TTC549 (cell line): ENCODE measurements around the gene ALCAM.

Experiments used
- FAIRE-seq: peaks from 2 replicates; lab custom pipeline; 2012; peaks lifted over from hg19 to GRCh38; lab: Jason Lieb, UNC

The ALCAM gene

GRCh38 chr3:105429034-105429762 is 62.5 kb downstream of the ALCAM start:
- no peak for FAIRE-seq

GRCh38 chr3:105430455-105430854 is 63.7 kb downstream of the ALCAM start:
- FAIRE-seq = no peak

- FAIRE-seq = no peak
Observed at GRCh38 chr3:105431200-105431599, 64.5 kb downstream of the ALCAM start.

- FAIRE-seq = no peak
Observed at GRCh38 chr3:105435277-105435676, 68.6 kb downstream of the ALCAM start.

- no peak for FAIRE-seq
Observed at GRCh38 chr3:105436687-105437086, 70.0 kb downstream of the ALCAM start.

GRCh38 chr3:105440113-105440512 is 73.4 kb downstream of the ALCAM start:
- no peak for FAIRE-seq

GRCh38 chr3:105444725-105445124 is 78.0 kb downstream of the ALCAM start:
- FAIRE-seq = no peak

GRCh38 chr3:105448338-105448982 is 81.8 kb downstream of the ALCAM start:
- FAIRE-seq = no peak

- FAIRE-seq = no peak
Observed at GRCh38 chr3:105449414-105449813, 82.7 kb downstream of the ALCAM start.

- FAIRE-seq = no peak
Observed at GRCh38 chr3:105456017-105456416, 89.3 kb downstream of the ALCAM start.

GRCh38 chr3:105458518-105459215 is 92.0 kb downstream of the ALCAM start:
- FAIRE-seq = no peak

GRCh38 chr3:105459566-105460290 is 93.0 kb downstream of the ALCAM start:
- no peak for FAIRE-seq

GRCh38 chr3:105463620-105464019 is 96.9 kb downstream of the ALCAM start:
- FAIRE-seq = no peak

GRCh38 chr3:105465251-105465853 is 98.6 kb downstream of the ALCAM start:
- no peak for FAIRE-seq

- FAIRE-seq = no peak
Observed at GRCh38 chr3:105466072-105466471, 99.4 kb downstream of the ALCAM start.

- no peak for FAIRE-seq
Observed at GRCh38 chr3:105466495-105467404, 100.0 kb downstream of the ALCAM start.

GRCh38 chr3:105470851-105471250 is 104.1 kb downstream of the ALCAM start:
- no peak for FAIRE-seq

- no peak for FAIRE-seq
Observed at GRCh38 chr3:105473521-105474223, 107.0 kb downstream of the ALCAM start.

- no peak for FAIRE-seq
Observed at GRCh38 chr3:105480768-105481167, 114.1 kb downstream of the ALCAM start.

GRCh38 chr3:105483476-105483875 is 116.8 kb downstream of the ALCAM start:
- no peak for FAIRE-seq

GRCh38 chr3:105490045-105490444 is 123.3 kb downstream of the ALCAM start:
- FAIRE-seq = no peak
